Activated CD4-positive, alpha-beta T cell treated with anti-CD3 and anti-CD28 coated beads for 36 hours (primary cell): ENCODE measurements around the gene BIRC6. TPM values are rescaled to one million over a fixed set of nuclear protein-coding genes. Genes with fewer than 3 reads are reported as not detected.

ENCODE experiments used
- ATAC-seq: fragments of 200-7000 bp; cut with Tn5 transposase; one replicate; pipeline ENCODE4 v1.10.0; 2021; ENCODE audit warnings: mild to moderate bottlenecking, moderate library complexity
- CTCF ChIA-PET: fragments of 350-600 bp; sonication (Branson Sonifier 250); formaldehyde crosslinking; loops from one replicate; lab custom pipeline; 2021; ENCODE audit warnings: antibody characterized with exemption; lab: Charles Lee
- POLR2A ChIA-PET: fragments of 350-600 bp; sonication (Branson Sonifier 250); formaldehyde crosslinking; loops from one replicate; lab custom pipeline; 2021; ENCODE audit warnings: antibody characterized with exemption, inconsistent platforms; lab: Charles Lee
- DNase-seq: peaks from one replicate; pipeline ENCODE4 v3.0.0-alpha.2; 2020
- H3K27ac Mint-ChIP-seq: one replicate; pipeline ENCODE4 v1.8.0; 2021; ENCODE audit warnings: mixed read lengths
- H3K27me3 Mint-ChIP-seq: one replicate; pipeline ENCODE4 v1.8.0; 2021; ENCODE audit warnings: mixed read lengths
- H3K36me3 Mint-ChIP-seq: one replicate; pipeline ENCODE4 v1.8.0; 2021; ENCODE audit warnings: low read depth, mixed read lengths
- H3K4me1 Mint-ChIP-seq: one replicate; pipeline ENCODE4 v1.8.0; 2021; ENCODE audit warnings: mixed read lengths
- H3K4me3 Mint-ChIP-seq: one replicate; pipeline ENCODE4 v1.8.0; 2021; ENCODE audit warnings: mild to moderate bottlenecking, moderate library complexity, mixed read lengths
- H3K9me3 Mint-ChIP-seq: one replicate; pipeline ENCODE4 v1.8.0; 2021; ENCODE audit warnings: low read depth, mixed read lengths
- intact Hi-C, 2 experiments: fragments of 100-400 bp; cut with DNase I in 1 of 2; cut with micrococcal nuclease in 1 of 2; formaldehyde crosslinking; loops; one replicate each; pipeline versions ENCODE4 v1.14.2 to v1.15.1; 2022 to 2024; cut with DNase I, micrococcal nuclease
- total RNA-seq, 2 experiments: library from RNA; stranded (reverse); gene quantifications; one replicate each; pipeline ENCODE4 v1.2.3, GENCODE V29; 2021

Gene BIRC6
- total RNA-seq, 2 experiments from 2014 or later: 66.1 to 70.1 TPM

- peaks cover 45% of the 10 kb centered on the region for H3K4me1 Mint-ChIP-seq
- no peak for DNase-seq
- intact Hi-C loops: no loop called here
- H3K4me3 Mint-ChIP-seq: no peak overlapping the region
- ChIA-PET CTCF (interaction anchor here (0.7 kb wide), 2 partner anchors 145 to 805 kb away, joined by 3 read pairs; no protein-coding TSS in a partner anchor), POLR2A (no interaction called here)
- ATAC-seq: no peak
- H3K27ac Mint-ChIP-seq: no peak overlapping the region
- peaks cover 16% of the 10 kb centered on the region for H3K36me3 Mint-ChIP-seq
- H3K9me3 Mint-ChIP-seq: no peaks in the 10 kb centered on the region
- no peaks in the 10 kb centered on the region for H3K27me3 Mint-ChIP-seq
Observed at GRCh38 chr2:32375228-32375892, 18.5 kb downstream of the BIRC6 start.

- DNase-seq (no peak), ATAC-seq (no peak)
- Mint-ChIP-seq H3K27ac (no peak overlapping the region), H3K9me3 (no peaks in the 10 kb centered on the region), H3K4me3 (no peak overlapping the region), H3K36me3 (peaks cover 19% of the 10 kb centered on the region), H3K4me1 (peaks cover 43% of the 10 kb centered on the region), H3K27me3 (no peaks in the 10 kb centered on the region)
- ChIA-PET POLR2A (no interaction called here), CTCF (no interaction called here)
- intact Hi-C loops: no loop called here
Observed at GRCh38 chr2:32376756-32377155, 19.9 kb downstream of the BIRC6 start.

GRCh38 chr2:32377928-32378327 is 21.1 kb downstream of the BIRC6 start:
- H3K4me1 Mint-ChIP-seq: peaks cover 40% of the 10 kb centered on the region
- intact Hi-C loops: no loop called here
- no peaks in the 10 kb centered on the region for H3K9me3 Mint-ChIP-seq
- H3K27me3 Mint-ChIP-seq: no peaks in the 10 kb centered on the region
- DNase-seq (no peak), ATAC-seq (no peak)
- no peak overlapping the region for H3K4me3 Mint-ChIP-seq
- no peak overlapping the region for H3K27ac Mint-ChIP-seq
- POLR2A ChIA-PET: no interaction called here
- peaks cover 19% of the 10 kb centered on the region for H3K36me3 Mint-ChIP-seq
- CTCF ChIA-PET: interaction anchor here (0.6 to 0.7 kb wide), 3 partner anchors 23 to 332 kb away, joined by 3 to 7 read pairs (median 4); no protein-coding TSS in a partner anchor

GRCh38 chr2:32379352-32379751 is 22.5 kb downstream of the BIRC6 start:
- intact Hi-C loops: no loop called here
- Mint-ChIP-seq H3K27me3 (no peaks in the 10 kb centered on the region), H3K36me3 (peaks cover 20% of the 10 kb centered on the region), H3K4me3 (no peak overlapping the region), H3K9me3 (no peaks in the 10 kb centered on the region), H3K4me1 (peaks cover 31% of the 10 kb centered on the region), H3K27ac (no peak overlapping the region)
- DNase-seq (no peak), ATAC-seq (no peak)
- ChIA-PET POLR2A (interaction anchor here (0.6 kb wide), 1 partner anchor 379 kb away, joined by 3 read pairs; no protein-coding TSS in a partner anchor), CTCF (interaction anchor here (1.1 kb wide), 1 partner anchor 10 kb away, joined by 3 read pairs; no protein-coding TSS in a partner anchor)

DNA sequence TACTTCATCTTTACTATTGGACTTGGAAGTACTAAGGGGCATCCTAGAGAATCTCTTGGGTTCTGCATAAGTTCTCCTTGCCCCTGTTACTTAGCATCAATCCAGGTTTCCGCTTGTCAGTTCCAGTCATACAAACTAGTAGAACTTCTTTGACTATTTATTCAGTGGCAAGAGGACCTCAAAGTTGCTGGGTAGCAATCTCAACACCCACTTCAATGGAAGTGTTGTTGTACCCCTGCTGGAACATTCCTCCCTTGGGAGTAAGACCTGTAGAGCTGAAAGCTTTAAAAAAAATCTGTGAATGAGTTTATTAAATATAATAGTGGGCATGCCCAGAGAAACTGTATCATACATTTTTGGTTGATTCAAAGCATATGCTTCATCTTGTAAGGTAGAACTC is 27.0 kb downstream of the BIRC6 start:
- DNase-seq (no peak), ATAC-seq (no peak)
- Mint-ChIP-seq H3K4me1 (peaks cover 3% of the 10 kb centered on the region), H3K36me3 (peaks cover 25% of the 10 kb centered on the region), H3K27ac (no peak overlapping the region), H3K27me3 (no peaks in the 10 kb centered on the region), H3K9me3 (no peaks in the 10 kb centered on the region), H3K4me3 (no peak overlapping the region)
- intact Hi-C loops: no loop called here
- CTCF ChIA-PET: interaction anchor here (0.6 to 1.2 kb wide), 3 partner anchors 8 to 1270 kb away, joined by 3 to 4 read pairs (median 4); no protein-coding TSS in a partner anchor
- POLR2A ChIA-PET: no interaction called here

DNA sequence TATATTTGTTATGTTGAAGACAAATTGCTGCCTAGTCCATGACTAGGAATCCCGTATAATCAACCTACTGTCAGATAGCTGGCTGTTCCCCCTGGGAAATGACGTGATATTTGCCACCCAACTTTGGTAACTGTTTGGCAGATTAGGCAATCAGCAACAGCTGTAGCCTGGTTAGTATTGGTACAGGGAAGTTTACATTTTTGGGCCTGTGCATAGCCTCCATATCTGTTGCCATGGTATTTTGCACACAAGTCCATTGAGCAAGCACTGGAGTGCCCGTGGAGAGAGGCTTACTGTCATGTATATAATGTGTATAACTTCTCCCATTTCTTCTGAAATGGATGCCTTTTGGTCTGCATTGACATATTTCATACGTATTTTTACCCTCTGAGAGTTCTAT is 27.7 kb downstream of the BIRC6 start:
- CTCF ChIA-PET: interaction anchor here (0.6 kb wide), 2 partner anchors 293 to 434 kb away, joined by 3 to 4 read pairs; no protein-coding TSS in a partner anchor
- Mint-ChIP-seq H3K27me3 (no peaks in the 10 kb centered on the region), H3K4me3 (no peak overlapping the region), H3K36me3 (peaks cover 25% of the 10 kb centered on the region), H3K27ac (no peak overlapping the region), H3K9me3 (no peaks in the 10 kb centered on the region), H3K4me1 (no peaks in the 10 kb centered on the region)
- DNase-seq (no peak), ATAC-seq (no peak)
- intact Hi-C loops: no loop called here
- POLR2A ChIA-PET: no interaction called here

DNA sequence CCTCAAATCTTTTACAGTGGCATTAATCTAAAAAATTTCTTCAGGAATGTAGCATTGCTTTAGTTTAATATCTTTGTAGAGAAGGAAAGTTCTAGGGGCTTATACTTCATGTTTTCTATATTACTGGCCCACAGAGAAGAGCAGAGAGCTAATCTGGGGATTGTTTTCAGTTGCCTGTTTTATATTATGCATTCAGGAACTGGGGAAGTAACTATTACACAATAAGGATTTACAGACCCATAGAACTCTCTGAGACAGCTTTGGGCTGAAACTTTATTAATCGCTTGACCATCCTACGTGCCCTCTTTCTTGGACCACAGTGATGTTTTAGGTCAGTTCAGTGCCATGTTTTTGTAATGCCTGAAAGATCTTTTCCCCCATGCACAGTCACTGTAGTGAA is 29.9 kb downstream of the BIRC6 start:
- Mint-ChIP-seq H3K27me3 (no peaks in the 10 kb centered on the region), H3K27ac (no peak overlapping the region), H3K9me3 (no peaks in the 10 kb centered on the region), H3K4me3 (no peak overlapping the region), H3K4me1 (peaks cover 5% of the 10 kb centered on the region), H3K36me3 (peaks cover 25% of the 10 kb centered on the region)
- no peak for ATAC-seq
- no peak for DNase-seq
- CTCF ChIA-PET: no interaction called here
- POLR2A ChIA-PET: interaction anchor here (0.5 kb wide), 1 partner anchor 34 kb away, joined by 3 read pairs; no protein-coding TSS in a partner anchor
- intact Hi-C loops: no loop called here

GRCh38 chr2:32399221-32399620 is 42.4 kb downstream of the BIRC6 start:
- H3K4me1 Mint-ChIP-seq: peaks cover 15% of the 10 kb centered on the region
- no peaks in the 10 kb centered on the region for H3K27me3 Mint-ChIP-seq
- DNase-seq (no peak), ATAC-seq (no peak)
- no peak overlapping the region for H3K4me3 Mint-ChIP-seq
- H3K9me3 Mint-ChIP-seq: no peaks in the 10 kb centered on the region
- intact Hi-C loops: no loop called here
- H3K36me3 Mint-ChIP-seq: peaks cover 27% of the 10 kb centered on the region
- no peak overlapping the region for H3K27ac Mint-ChIP-seq
- ChIA-PET CTCF (interaction anchor here (0.6 to 2.1 kb wide), 2 partner anchors 9 to 120 kb away, joined by 3 to 5 read pairs; no protein-coding TSS in a partner anchor), POLR2A (no interaction called here)

DNA sequence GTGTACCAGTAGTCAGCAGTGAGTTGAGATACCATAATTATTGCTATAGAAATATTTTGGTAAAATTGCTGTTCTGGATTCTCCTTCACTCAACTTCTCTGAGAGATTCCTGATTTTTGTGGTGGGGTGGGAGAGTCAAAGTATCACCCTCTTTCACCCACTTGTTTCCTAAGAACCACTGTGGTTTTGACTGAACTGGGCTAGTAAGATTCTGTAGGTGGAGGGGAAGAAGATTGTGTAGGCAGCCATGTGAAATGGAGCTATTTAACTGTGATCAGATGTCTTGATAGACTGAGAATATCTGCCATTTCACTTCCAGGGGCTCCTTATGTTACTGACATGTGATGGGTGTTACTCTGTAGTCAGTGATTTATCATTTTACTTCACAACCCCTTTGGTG is 45.3 kb downstream of the BIRC6 start:
- DNase-seq: no peak
- ChIA-PET POLR2A (no interaction called here), CTCF (no interaction called here)
- no peak overlapping the region for H3K27ac Mint-ChIP-seq
- no peak for ATAC-seq
- peaks cover 15% of the 10 kb centered on the region for H3K4me1 Mint-ChIP-seq
- peaks cover 15% of the 10 kb centered on the region for H3K36me3 Mint-ChIP-seq
- no peaks in the 10 kb centered on the region for H3K9me3 Mint-ChIP-seq
- H3K27me3 Mint-ChIP-seq: no peaks in the 10 kb centered on the region
- H3K4me3 Mint-ChIP-seq: no peak overlapping the region
- intact Hi-C loops: no loop called here

- H3K36me3 Mint-ChIP-seq: peaks cover 12% of the 10 kb centered on the region
- no peak overlapping the region for H3K4me3 Mint-ChIP-seq
- no peaks in the 10 kb centered on the region for H3K27me3 Mint-ChIP-seq
- H3K4me1 Mint-ChIP-seq: peaks cover 15% of the 10 kb centered on the region
- ChIA-PET POLR2A (interaction anchor here (0.6 kb wide), 1 partner anchor 187 kb away, joined by 3 read pairs; no protein-coding TSS in a partner anchor), CTCF (no interaction called here)
- intact Hi-C loops: no loop called here
- no peak overlapping the region for H3K27ac Mint-ChIP-seq
- ATAC-seq (no peak), DNase-seq (no peak)
- no peaks in the 10 kb centered on the region for H3K9me3 Mint-ChIP-seq
Observed at GRCh38 chr2:32403782-32404181, 47.0 kb downstream of the BIRC6 start.

DNA sequence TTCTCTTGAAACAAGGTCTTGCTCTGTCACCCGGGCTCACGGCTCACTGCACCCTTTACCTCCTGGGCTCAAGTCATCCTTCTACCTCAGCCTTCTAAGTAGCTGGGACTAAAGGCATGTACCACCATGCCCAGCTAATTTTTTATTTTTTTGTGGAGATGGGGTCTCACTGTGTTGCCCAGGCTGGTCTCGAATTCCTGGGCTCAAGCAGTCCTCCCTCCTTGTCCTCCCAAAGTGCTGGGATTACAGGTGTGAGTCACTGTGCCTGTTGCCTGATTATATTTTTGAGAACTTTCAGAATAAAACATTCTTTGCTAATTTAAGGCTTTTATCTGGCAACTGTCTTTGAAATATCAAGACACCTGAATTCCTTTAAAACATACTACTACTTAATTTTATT is 47.9 kb downstream of the BIRC6 start:
- POLR2A ChIA-PET: no interaction called here
- no peaks in the 10 kb centered on the region for H3K9me3 Mint-ChIP-seq
- no peak for ATAC-seq

DNA sequence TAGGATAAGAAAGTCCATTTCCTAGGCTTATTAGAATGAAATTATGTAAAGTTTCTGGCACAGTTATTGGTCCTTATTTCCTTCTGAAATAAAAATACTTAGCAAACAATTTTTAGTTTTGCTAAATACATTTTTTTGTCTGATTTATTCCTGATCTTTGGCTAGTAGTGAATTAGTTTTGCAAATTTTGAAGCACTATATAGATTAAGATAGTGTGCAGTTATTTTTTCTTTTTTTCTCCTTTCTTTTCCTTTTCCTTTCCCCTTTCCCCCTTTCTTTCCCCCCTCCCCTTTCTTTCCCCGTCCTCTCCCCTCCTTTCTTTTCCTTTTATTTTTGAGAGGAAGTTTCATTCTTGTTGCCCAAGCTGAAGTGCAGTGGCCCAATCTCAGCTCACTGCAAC is 59.7 kb downstream of the BIRC6 start:
- H3K4me3 Mint-ChIP-seq: no peak overlapping the region

More for the DNA sequence above, 47.9 kb downstream of the BIRC6 start:
- intact Hi-C loops: no loop called here
- Mint-ChIP-seq H3K27ac (no peak overlapping the region), H3K4me3 (no peak overlapping the region), H3K27me3 (no peaks in the 10 kb centered on the region), H3K36me3 (peaks cover 16% of the 10 kb centered on the region), H3K4me1 (peaks cover 15% of the 10 kb centered on the region)
- no peak for DNase-seq
- CTCF ChIA-PET: no interaction called here

More for the DNA sequence above, 59.7 kb downstream of the BIRC6 start:
- no peak for ATAC-seq
- ChIA-PET POLR2A (no interaction called here), CTCF (no interaction called here)
- no peak for DNase-seq
- Mint-ChIP-seq H3K9me3 (no peaks in the 10 kb centered on the region), H3K27me3 (no peaks in the 10 kb centered on the region), H3K36me3 (peaks cover 38% of the 10 kb centered on the region), H3K4me1 (peaks cover 11% of the 10 kb centered on the region), H3K27ac (no peak overlapping the region)
- intact Hi-C loops: no loop called here
